Prostate gland (tissue), 2 donors: ENCODE results near the gene BOLA1. TPM values are rescaled to one million over a fixed set of nuclear protein-coding genes. Genes with fewer than 3 reads are reported as not detected.

Experiments used
- DNase-seq: peaks from one replicate; pipeline ENCODE4 v3.0.0-alpha.2; 2019; ENCODE audit warnings: low spot score
- H3K27ac ChIP-seq, 2 donors: fragments of 200-600 bp; sonication (generic); 2 replicates each; pipeline ENCODE4 v1.5.1; 2017 to 2019
- H3K27me3 ChIP-seq: fragments of 200-600 bp; sonication (generic); replicated peaks from 2 replicates; pipeline ENCODE4 v1.5.1; 2019; ENCODE audit not compliant: insufficient read depth
- H3K36me3 ChIP-seq, 2 donors: fragments of 200-600 bp; sonication (generic); 1 replicate in 1 of 2; 2 replicates in 1 of 2; pipeline versions ENCODE4 v1.5.1 to v1.8.1; 2017 to 2019
- H3K4me1 ChIP-seq: fragments of 200-600 bp; sonication (generic); replicated peaks from 2 replicates; pipeline ENCODE4 v1.5.1; 2019
- H3K4me3 ChIP-seq, 2 donors: fragments of 200-600 bp; sonication (generic); 2 replicates each; pipeline ENCODE4 v1.5.1; 2017 to 2019
- H3K9me3 ChIP-seq: fragments of 200-600 bp; sonication (generic); 2 replicates; pipeline ENCODE4 v1.5.1; 2017
- CTCF ChIP-seq, 4 experiments: fragments of 200-600 bp in 2 of 4; fragments of 450-650 bp in 2 of 4; sonication (generic) in 2 of 4; IDR thresholded peaks; 1 replicate in 3 of 4; 2 replicates in 1 of 4; pipeline ENCODE4 v1.5.1; 2016 to 2019; ENCODE audit warnings: antibody characterized with exemption in 4 of 4, mild to moderate bottlenecking in 2 of 4, moderate library complexity in 2 of 4
- POLR2A ChIP-seq: fragments of 450-650 bp; IDR thresholded peaks from one replicate; pipeline ENCODE4 v1.6.1; 2016; ENCODE audit warnings: antibody characterized with exemption, mild to moderate bottlenecking
- POLR2AphosphoS5 ChIP-seq: sonication (generic); formaldehyde crosslinking; IDR thresholded peaks from one replicate; pipeline ENCODE4 v1.6.1; 2017; ENCODE audit warnings: antibody characterized with exemption
- WGBS: methylation state at CpG from one replicate; pipeline ENCODE4 v1.1.5; 2018; 5-methylcytosine and 5-hydroxymethylcytosine counted together
- intact Hi-C: fragments of 100-400 bp; cut with DNase I; formaldehyde crosslinking; loops from one replicate; pipeline ENCODE4 v1.14.2; 2022
- total RNA-seq, 2 donors: library from RNA; depleted of rRNA; stranded (reverse); fragments of >200 nt; gene quantifications; one replicate each; pipeline ENCODE4 v1.1.0, GENCODE V29; 2016

BOLA1 gene
- total RNA-seq, 2 donors from 2014 or later = 37.8 to 40.6 TPM

- no peak for DNase-seq
- H3K9me3 ChIP-seq = no peaks in the 10 kb centered on the region
- WGBS = 90% methylated on average over 13 of the region's 13 CpGs
Measured at GRCh38 chr1:149931212-149931790, 31.9 kb downstream of the BOLA1 start.

GRCh38 chr1:149932474-149932873 is 33.1 kb downstream of the BOLA1 start:
- H3K9me3 ChIP-seq = no peaks in the 10 kb centered on the region
- no peaks in the 10 kb centered on the region for H3K27me3 ChIP-seq
- peak overlapping the region in 1 of 2 donors; percentile 7 for H3K27ac ChIP-seq
- no peaks in the 10 kb centered on the region for H3K36me3 ChIP-seq
- WGBS = 68% methylated on average over 8 of the region's 8 CpGs
- no peak for DNase-seq
- intact Hi-C loops = no loop called here
- TF ChIP-seq POLR2AphosphoS5 (no peak), CTCF (IDR thresholded peaks at IDR 0.05) (no peak), POLR2A (no peak)
- no peak overlapping the region for H3K4me3 ChIP-seq
- H3K4me1 ChIP-seq = peaks cover 3% of the 10 kb centered on the region

More at GRCh38 chr1:149931212-149931790, 31.9 kb downstream of the BOLA1 start:
- Histone ChIP-seq H3K36me3 (no peaks in the 10 kb centered on the region), H3K4me3 (no peak overlapping the region), H3K27ac (no peak overlapping the region), H3K4me1 (peaks cover 8% of the 10 kb centered on the region), H3K27me3 (no peaks in the 10 kb centered on the region)
- TF ChIP-seq CTCF (IDR thresholded peaks at IDR 0.05) (no peak), POLR2AphosphoS5 (no peak), POLR2A (no peak)
- intact Hi-C loops = no loop called here

- WGBS = 100% methylated on average over 4 of the region's 4 CpGs
- intact Hi-C loops = no loop called here
Measured at GRCh38 chr1:149933208-149933607, 33.8 kb downstream of the BOLA1 start.

GRCh38 chr1:149934356-149934755 is 35.0 kb downstream of the BOLA1 start:
- WGBS = 88% methylated on average over 2 of the region's 2 CpGs
- Histone ChIP-seq H3K4me1 (peaks cover 3% of the 10 kb centered on the region), H3K27ac (no peak overlapping the region), H3K9me3 (no peaks in the 10 kb centered on the region), H3K27me3 (no peaks in the 10 kb centered on the region), H3K4me3 (no peak overlapping the region), H3K36me3 (no peaks in the 10 kb centered on the region)
- no peak for TF ChIP-seq POLR2A
- no peak for TF ChIP-seq POLR2AphosphoS5
- TF ChIP-seq CTCF (IDR thresholded peaks at IDR 0.05) = no peak
- no peak for DNase-seq
- intact Hi-C loops = no loop called here

More at GRCh38 chr1:149933208-149933607, 33.8 kb downstream of the BOLA1 start:
- Histone ChIP-seq H3K27me3 (no peaks in the 10 kb centered on the region), H3K27ac (no peak overlapping the region), H3K4me3 (no peak overlapping the region), H3K9me3 (no peaks in the 10 kb centered on the region), H3K36me3 (no peaks in the 10 kb centered on the region), H3K4me1 (peaks cover 3% of the 10 kb centered on the region)
- TF ChIP-seq POLR2AphosphoS5 (no peak), POLR2A (no peak), CTCF (IDR thresholded peaks at IDR 0.05) (no peak)
- no peak for DNase-seq
